Measurements from ENCODE around the gene KRTAP12-2.

DNA sequence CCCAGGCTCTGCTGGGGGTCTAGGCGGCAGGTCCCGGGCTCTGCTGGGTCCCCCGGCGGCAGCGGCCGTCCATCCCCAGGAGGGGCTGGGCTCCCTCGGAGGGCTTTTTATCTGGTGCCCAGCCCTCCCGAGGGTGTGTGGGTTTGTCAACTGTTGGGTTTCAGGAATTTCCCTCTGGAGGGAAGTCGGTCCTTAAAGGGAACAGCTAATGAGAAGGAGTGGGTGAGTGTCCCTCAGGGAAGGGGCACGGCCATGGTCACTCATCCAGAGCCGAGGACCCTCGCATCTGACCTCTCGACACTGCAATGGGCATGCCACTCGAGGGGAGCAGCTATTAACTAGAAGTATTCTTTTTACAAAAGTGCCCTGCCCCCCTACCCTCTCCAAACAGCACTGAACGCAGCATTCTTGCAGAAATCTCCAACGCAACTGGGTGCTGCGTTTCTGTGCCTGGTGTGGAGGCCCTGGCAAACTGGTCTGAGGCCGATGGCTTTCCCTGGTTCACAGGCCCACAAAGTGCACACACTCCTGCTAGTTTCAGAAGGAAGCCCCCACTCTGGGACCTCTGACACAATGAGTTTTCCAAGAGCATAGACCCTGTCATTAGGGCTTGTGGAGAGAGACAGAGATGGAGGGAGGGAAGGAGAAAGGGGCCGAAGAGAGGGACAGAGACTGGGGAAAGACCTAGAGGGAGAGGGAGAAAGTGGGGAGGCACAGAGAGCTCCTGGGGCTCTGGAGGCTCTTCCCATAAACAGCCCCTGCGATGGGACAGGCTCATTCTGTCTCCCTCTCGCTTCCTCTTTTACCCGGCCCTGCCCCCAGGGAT lies 45.7 kb upstream of the KRTAP12-2 start:
- TF ChIP-seq, protein P1, sequence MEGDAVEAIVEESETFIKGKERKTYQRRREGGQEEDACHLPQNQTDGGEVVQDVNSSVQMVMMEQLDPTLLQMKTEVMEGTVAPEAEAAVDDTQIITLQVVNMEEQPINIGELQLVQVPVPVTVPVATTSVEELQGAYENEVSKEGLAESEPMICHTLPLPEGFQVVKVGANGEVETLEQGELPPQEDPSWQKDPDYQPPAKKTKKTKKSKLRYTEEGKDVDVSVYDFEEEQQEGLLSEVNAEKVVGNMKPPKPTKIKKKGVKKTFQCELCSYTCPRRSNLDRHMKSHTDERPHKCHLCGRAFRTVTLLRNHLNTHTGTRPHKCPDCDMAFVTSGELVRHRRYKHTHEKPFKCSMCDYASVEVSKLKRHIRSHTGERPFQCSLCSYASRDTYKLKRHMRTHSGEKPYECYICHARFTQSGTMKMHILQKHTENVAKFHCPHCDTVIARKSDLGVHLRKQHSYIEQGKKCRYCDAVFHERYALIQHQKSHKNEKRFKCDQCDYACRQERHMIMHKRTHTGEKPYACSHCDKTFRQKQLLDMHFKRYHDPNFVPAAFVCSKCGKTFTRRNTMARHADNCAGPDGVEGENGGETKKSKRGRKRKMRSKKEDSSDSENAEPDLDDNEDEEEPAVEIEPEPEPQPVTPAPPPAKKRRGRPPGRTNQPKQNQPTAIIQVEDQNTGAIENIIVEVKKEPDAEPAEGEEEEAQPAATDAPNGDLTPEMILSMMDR (optimal IDR thresholded peaks at IDR 0.05 in 1 of 3, IDR thresholded peaks at IDR 0.05 in 1 of 3, conservative IDR thresholded peaks at IDR 0.05 in 1 of 3; ENCODE audit: extremely low read depth in 1 of 3, insufficient read depth in 2 of 3, low read length in 3 of 3): no peak
- no peak for TF ChIP-seq EZH2 (IDR thresholded peaks at IDR 0.05; ENCODE audit: low read length)
